Measurements from ENCODE around the gene ITGAX.

- TF ChIP-seq CTCF (IDR thresholded peaks at IDR 0.05) (no peak), POLR2A (IDR thresholded peaks at IDR 0.05) (no peak)
Measured at GRCh38 chr16:31423241-31423640, 68.3 kb downstream of the ITGAX start.
